HG03039 (cell line): Measurements from ENCODE around the gene BRD3OS.
"Not testable (repeated sequence)": the region's sequence is repeated elsewhere in the genome, so short reads cannot be mapped to it uniquely, and the experiment has no call there.

Experiments used
- ATAC-seq: cut with Tn5 transposase; IDR thresholded peaks from one replicate; pipeline ENCODE4 v1.9.1; 2021; ENCODE audit warnings: mild to moderate bottlenecking, moderate library complexity; ENCODE audit not compliant: unreplicated experiment

Gene BRD3OS

GRCh38 chr9:134061688-134062371 is 36.5 kb downstream of the BRD3OS start:
- no peak for ATAC-seq

- no peak for ATAC-seq
Measured at GRCh38 chr9:134062461-134063087, 37.3 kb downstream of the BRD3OS start.

- no peak for ATAC-seq
Measured at GRCh38 chr9:134063088-134063570, 37.8 kb downstream of the BRD3OS start.

- ATAC-seq, result no peak
Measured at GRCh38 chr9:134063571-134064450, 38.5 kb downstream of the BRD3OS start.

GRCh38 chr9:134064711-134065110 is 39.4 kb downstream of the BRD3OS start:
- ATAC-seq, result no peak

- no peak for ATAC-seq
Measured at GRCh38 chr9:134065612-134066419, 40.5 kb downstream of the BRD3OS start.

GRCh38 chr9:134066526-134066912 is 41.2 kb downstream of the BRD3OS start:
- ATAC-seq, result no peak

GRCh38 chr9:134066913-134067851 is 41.9 kb downstream of the BRD3OS start:
- ATAC-seq, result peak; percentile 8

- peak; percentile 77 for ATAC-seq
Measured at GRCh38 chr9:134067904-134068743, 42.8 kb downstream of the BRD3OS start, which contains the start of gene BRD3. Gene BRD3, minus strand, starts transcription at chr9:134068026. Its CDS starts 14,549 bp downstream, at chr9:134053477.

- no peak for ATAC-seq
Measured at GRCh38 chr9:134068744-134069479, 43.6 kb downstream of the BRD3OS start.

GRCh38 chr9:134069480-134070399 is 44.5 kb downstream of the BRD3OS start:
- no peak for ATAC-seq

GRCh38 chr9:134071149-134071548 is 45.9 kb downstream of the BRD3OS start:
- no peak for ATAC-seq

- ATAC-seq, result not testable (repeated sequence)
Measured at GRCh38 chr9:134072683-134073082, 47.4 kb downstream of the BRD3OS start.

- ATAC-seq, result no peak
Measured at GRCh38 chr9:134073500-134073899, 48.2 kb downstream of the BRD3OS start.

- ATAC-seq, result not testable (repeated sequence)
Measured at GRCh38 chr9:134075689-134076088, 50.4 kb downstream of the BRD3OS start.

GRCh38 chr9:134076644-134077043 is 51.4 kb downstream of the BRD3OS start:
- ATAC-seq, result no peak
